HL-60 (cell line): ENCODE measurements around the gene COL23A1.

Source experiments
- POLR2AphosphoS5 ChIP-seq: IDR thresholded peaks from 2 replicates; pipeline ENCODE4 v1.6.1; 2012; ENCODE audit warnings: low read depth
- SPI1 ChIP-seq: IDR thresholded peaks from 2 replicates; pipeline ENCODE4 v1.6.1; 2012; ENCODE audit warnings: low read depth, mild to moderate bottlenecking, borderline replicate concordance
- TF ChIP-seq, protein P1 (sequence below): IDR thresholded peaks from one replicate; pipeline ENCODE4 v1.5.1; 2011; ENCODE audit warnings: low read length, control low read depth, inconsistent platforms; ENCODE audit not compliant: insufficient read depth

GRCh38 chr5:178205749-178206047, 384.5 kb downstream of the COL23A1 start:
- TF ChIP-seq, protein P1, sequence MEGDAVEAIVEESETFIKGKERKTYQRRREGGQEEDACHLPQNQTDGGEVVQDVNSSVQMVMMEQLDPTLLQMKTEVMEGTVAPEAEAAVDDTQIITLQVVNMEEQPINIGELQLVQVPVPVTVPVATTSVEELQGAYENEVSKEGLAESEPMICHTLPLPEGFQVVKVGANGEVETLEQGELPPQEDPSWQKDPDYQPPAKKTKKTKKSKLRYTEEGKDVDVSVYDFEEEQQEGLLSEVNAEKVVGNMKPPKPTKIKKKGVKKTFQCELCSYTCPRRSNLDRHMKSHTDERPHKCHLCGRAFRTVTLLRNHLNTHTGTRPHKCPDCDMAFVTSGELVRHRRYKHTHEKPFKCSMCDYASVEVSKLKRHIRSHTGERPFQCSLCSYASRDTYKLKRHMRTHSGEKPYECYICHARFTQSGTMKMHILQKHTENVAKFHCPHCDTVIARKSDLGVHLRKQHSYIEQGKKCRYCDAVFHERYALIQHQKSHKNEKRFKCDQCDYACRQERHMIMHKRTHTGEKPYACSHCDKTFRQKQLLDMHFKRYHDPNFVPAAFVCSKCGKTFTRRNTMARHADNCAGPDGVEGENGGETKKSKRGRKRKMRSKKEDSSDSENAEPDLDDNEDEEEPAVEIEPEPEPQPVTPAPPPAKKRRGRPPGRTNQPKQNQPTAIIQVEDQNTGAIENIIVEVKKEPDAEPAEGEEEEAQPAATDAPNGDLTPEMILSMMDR = no peak
- TF ChIP-seq POLR2AphosphoS5 (no peak), SPI1 (no peak)
